Stimulated activated CD4-positive, alpha-beta T cell treated with anti-CD3 and anti-CD28 coated beads, Interleukin-4, amount 100 ng/mL, for 24 hours (primary cell): Measurements from ENCODE around the gene LEMD1.

Experiments used
- DNase-seq: peaks from one replicate; pipeline ENCODE4 v3.0.0-alpha.2; 2020

The LEMD1 gene, protein sequence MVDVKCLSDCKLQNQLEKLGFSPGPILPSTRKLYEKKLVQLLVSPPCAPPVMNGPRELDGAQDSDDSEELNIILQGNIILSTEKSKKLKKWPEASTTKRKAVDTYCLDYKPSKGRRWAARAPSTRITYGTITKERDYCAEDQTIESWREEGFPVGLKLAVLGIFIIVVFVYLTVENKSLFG

DNA sequence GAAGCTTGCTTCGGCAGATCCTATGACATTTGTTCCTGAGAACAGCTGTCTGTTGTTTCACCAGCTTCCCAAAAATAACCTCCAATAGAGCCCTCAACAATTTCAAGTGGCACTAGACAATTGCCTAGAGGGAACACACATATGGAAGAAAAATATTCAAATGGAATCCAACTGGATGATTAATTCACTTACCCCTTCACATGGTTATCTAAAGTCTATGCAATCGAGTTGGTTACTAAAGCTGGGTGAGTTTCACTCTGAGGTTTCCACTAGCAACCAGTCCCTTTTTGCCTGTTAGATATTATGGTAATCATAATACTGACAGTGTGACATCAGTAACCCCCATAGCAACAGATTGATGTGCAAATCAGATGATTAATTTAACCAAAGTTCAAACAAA lies at the start of gene LEMD1:
LEMD1 (minus strand) TSS at position 259 of the 400 bp plus-strand sequence. CDS start 1,520 bp downstream, outside the sequence.
- DNase-seq, result no peak

DNA sequence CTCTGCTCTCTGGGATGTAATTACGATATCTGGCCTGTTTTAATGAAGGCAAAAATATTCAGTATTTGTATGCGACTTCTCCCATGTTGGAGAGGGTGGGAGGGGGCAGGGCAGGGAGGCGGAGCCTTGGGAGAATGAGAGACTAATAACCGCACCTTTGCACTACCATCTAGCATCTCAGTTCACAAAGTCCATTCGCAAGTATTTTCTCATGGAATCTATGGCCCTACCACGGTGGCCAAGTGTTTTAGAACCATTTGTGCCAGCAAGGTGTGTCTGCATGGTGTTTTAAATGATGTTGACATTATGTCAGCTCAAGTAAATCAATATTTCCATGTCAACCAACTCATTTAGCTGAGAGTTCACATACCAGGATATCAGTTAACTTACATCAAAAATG lies 48.3 kb upstream of the LEMD1 start:
- no peak for DNase-seq

DNA sequence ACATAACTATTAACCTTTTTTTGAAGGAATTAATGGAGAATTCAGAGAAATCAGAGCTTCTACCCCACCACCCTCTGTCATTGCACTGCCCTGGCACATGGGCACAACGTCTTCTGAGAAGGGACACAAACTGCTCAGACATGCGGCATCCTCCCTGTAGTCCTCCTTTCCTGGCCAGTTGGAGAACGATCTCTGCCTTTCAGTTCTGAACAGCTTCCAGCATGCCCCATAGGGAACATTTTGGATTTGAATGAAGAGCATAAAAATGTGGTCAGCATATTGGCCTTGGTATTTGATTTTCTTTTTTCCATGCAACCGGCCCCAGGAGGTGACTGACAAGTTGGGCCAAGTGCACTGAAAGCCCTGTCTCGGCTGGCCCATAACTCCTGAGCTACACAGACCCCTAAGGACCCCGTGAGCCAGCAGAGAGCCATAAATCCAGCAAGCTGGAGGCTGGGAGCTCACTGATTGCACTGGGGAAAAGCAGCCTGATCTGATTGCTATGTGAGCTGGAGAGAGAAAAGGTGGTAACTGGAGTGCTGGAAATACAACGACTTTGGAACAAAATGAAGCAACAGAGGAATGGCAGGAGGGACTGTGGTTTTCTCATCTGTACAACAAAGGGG lies 44.9 kb upstream of the LEMD1 start:
- no peak for DNase-seq

DNA sequence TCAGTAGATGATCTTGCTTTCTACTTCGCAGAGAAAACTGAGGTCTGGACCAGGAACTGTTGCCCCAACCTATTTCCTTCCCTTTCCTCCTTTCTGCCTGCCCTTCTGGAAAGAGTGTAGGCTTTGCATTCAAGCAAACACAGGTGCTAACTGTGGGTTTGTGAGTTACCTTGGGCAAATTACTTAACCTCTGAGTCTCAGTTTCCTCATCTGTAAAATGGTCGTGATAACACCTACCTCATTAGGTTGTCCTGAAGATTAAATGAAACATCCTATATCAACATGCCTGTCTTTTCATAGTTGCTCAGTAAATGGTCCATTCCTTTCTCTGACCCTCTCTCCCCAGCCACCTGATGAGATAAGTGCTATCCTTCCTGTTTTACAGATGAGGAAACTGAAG lies 43.5 kb upstream of the LEMD1 start:
- no peak for DNase-seq

DNA sequence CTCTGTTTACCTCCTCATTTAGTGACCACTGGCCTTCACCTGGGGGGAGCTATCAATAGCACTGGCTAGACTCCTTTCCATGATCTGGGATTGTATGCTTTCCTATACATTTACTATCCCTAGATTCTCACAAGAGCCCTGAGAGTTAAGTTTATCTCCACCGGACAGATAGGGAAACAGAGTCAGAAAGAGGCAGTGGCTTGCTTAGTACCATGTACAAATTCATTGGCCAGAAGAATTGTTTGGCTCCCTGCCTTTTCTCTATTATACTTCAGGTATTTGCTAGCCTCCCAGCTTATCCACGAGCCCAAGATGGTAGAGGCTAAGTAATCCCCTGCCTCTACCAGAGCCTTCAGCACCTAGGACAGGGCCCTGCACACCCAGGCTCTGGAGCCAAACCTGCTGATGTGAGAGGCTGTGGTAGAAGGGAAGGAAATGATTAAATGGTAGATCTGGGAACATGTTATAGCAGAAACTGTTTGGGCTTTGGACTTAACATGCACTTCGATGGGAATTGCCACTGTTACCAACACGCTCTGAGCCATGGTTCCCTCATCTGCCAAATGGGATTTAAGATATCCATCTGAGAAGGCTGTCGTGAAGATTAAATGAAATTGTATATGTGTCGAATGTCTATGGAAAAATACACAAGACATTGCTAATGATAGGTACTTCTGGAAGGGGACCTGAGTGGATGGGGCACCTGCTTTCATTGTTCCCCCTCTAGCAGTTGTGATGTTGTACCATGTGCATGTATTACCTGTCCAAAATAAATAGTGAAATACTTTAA lies 37.1 kb upstream of the LEMD1 start:
- peak; percentile 20 for DNase-seq

DNA sequence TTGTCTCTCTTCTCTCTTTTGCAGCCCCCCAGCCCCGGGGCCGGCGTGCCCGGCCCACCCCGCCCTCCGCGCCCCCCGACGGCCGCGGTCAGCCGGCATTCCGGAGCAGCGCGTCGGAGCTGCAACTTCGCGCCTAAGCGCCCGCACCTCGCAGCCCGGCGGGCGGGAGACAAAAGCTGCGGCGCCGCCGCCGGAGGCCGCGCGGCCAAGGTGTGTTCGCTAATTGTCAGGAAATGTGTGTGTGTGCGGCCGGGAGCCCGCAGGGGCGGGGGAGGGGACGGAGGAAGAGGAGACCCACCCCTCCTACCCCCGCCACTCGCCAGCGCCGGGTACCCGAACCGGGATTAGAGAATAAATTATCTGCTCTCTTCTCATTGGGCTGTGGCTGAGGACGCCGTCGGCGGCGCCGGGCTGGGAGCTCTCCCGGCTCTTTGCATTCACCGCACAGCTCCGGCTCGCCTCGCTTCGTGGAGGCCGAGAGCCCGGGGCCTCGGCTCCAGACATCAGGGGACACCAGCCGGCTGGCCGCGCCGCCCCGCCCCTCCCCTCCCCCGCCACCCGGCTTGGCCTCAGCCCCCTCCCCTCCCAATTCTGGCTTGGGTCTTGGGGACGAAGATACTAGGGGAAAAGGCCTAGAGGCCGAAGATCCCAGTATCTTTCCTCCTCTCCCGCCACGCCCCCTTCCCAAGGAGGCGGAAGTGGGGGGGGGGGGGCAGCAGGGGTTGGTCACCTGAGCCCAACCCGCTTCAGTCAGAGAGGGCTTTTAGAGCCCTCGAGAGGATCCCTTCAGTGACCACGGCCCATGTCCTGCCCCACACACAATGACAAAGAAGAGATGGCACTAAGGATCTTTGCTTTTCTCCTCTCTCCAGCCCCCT lies 35.3 kb upstream of the LEMD1 start:
- no peak for DNase-seq

DNA sequence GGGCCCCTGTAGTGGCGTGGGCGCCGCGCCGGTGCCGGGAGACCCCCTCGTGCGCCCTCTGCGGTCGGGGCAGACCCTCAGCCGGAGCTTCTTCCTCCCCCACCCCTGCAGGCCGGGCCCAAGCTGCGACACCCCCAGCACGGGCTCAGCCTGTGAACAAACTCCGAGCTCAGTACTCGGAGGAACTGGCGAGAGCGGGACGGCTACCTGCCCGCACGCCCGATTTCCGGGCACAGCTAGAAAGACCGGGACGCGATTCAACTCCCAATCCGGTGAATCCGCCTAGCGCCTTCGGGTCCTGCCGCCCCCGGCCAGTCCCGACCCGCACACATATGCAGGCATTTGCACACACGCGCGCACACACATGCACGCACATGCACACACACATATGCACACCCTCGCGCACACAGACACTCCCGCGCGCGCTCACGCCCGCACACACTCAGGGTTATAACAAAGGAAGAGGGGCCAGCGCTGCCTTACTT lies 34.6 kb upstream of the LEMD1 start:
- no peak for DNase-seq

DNA sequence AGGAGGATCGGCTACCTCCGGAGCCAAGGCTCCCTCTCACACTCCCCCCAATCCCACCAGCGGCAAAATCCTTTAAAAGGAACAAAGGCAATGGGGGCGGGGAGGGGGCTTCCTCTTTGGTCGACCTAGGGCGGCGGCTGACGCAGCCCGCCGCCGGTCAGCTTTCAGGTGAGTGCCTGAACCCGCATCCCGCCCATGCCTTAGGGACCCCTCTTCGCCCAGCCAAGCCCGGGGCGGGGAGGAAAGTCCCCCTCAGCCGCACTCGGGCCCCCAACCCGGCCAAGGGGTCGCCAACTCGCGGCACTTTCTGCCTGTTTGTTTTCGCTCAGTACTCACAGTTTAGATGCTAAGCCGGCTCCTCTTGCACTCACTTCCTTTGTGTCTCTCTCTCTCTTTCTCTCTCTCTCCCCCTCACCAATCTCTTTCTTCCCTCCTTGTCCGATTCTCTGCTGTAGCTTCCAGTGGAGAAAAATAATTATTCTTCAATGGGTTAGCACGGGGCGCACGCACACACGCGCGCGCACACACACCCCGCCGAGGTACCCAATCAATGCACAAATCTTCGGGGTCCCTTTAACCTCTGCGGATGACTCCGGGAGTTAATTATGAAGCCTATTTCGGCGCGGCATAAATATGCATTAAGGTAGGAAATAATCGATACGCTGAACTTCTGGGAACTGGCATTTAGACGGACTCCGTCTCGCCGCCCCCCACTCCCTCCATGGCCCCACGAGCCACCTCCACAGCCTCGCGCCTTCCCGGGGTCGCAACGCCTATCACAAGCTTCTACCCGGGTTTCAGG lies 33.9 kb upstream of the LEMD1 start, which contains the start of gene BLACAT1:
BLACAT1 (minus strand) TSS at position 465 of the 802 bp plus-strand sequence.
- DNase-seq, result no peak

DNA sequence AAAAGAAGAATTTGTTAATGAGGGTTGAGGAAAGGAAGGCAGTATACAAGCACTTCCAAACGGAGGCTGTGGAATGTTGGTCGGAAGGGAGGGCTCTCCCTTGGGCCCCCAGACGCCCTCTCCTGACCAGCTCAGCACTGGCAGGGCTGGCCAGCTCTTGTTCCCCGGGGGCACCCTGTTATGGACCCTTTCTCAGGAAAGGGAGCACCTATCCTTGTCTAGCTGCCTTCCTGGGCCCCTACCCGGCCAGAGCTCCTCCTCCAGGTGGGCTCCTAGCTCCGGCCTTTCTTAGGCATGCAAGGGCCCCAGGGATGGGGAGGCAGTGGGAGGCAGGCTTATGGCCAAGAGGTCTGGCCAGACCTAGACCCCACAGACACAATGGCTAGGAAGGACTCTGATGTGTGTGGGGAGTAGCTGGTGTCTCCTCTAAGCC lies 33.1 kb upstream of the LEMD1 start:
- no peak for DNase-seq

DNA sequence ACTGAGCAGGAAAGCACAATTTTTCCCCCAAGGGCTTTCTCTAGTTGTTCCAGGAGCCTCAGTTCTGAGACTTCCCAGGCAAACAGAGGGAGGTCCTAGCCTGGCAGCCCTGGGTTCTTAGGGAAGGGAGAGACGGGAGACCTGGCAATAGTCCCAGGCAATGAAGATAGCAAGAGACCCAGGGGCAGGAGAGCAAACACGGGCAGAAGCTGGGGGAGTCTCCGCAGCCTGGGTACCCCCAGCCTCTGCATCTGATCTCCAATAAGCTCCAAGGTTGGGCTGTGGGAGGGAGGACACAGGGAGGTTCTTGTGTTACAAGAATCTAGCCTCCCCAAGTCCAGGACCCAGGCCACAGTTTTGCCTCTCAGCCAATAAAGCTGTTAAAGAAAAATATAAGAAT lies 31.6 kb upstream of the LEMD1 start:
- no peak for DNase-seq

DNA sequence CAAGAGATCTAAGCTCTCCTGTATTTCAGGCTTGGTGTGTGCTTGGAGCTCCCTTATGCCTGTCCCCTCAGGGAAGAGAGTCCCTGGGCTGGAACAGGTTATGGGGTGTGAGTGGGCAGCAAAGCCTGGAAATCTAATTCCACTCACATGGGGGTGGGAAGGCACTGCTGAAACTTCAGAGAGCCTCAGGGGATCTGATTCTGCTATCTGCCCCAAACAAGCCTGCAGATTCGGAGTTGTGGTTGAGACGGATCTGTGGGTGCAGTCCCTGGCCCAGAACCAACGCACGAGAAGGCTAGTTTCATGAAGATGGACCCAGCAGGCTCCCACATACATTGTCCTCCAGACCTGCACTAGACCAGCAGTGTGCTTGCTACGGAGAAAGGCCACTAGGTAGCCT lies 31.1 kb upstream of the LEMD1 start:
- DNase-seq, result no peak

DNA sequence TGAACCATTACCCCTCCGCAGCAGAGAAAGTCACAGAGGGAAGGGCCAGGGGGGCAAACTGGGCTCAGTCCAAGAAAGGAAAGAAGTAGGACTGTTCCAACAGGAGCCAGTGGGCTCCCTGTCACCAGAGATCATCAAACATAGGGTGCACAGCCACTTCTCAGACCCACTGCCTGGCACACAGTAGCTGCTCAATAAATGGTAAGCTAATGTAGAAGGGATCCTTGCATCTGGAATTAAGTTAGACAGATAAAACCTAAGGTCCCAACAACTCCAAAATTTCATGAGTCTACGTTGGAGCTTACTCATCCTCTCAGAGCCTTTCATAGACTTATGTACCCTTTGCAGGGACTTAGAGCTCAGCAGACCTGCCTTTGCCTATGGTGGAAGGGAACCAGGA lies 30.5 kb upstream of the LEMD1 start:
- no peak for DNase-seq

DNA sequence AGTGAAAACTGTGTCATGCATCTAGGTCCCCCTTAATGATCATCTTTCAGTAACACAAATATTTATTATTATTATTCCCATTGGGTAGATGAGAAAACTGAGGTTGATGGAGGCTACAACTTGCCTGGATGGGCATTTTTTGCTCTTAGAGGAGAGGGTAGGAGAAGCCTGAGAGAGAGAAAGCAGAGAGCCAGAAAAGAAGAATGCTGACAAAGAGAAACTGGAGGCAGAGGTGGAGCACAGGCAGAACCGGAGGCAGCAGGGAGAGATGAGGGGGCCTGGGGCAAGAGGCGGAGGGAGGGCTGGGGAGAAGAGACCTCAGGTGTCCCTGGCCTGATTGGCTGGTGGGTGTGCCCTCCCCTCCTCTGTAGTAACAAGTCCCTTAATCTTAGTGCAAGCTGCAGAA lies 29.9 kb upstream of the LEMD1 start:
- DNase-seq, result no peak

DNA sequence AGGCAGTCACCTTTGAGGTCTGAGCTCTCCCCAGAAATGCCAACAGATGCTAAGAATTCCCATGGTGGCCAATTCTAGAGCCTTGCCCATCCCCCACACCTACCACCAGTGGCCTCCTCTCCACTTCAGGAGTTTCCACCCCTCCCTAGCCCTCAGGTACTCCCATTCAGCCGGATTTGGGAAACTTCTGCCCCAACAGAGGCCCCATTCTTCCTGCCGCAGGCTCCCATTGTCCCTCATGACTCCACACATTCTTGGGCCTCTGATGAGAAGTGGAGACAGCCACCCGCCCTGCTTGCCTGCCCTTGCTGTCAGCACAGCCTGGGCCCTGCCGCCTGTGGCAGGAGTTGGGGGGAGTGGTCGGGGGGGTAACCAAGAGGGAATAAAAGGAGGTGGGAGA lies 29.3 kb upstream of the LEMD1 start:
- DNase-seq, result no peak

DNA sequence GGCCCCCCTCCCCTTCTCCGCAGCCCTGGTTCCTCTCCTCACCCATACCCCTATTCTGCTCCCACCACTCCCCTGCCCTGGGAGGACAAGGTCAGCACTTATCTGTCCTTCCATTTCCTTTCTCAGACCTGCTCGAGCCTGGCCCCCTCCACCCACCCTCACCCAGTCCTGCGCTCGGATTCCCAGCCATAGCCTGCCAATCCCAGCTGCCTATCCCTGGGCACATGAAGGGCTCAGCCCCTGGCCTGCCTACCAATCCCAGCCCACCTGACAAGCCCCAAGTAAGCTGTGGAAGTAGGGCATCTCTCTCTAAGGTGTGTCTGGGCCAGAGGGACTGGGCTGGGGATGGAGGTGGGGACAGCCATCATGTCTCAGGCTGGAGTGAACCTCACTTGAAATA lies 28.6 kb upstream of the LEMD1 start:
- DNase-seq, result no peak

DNA sequence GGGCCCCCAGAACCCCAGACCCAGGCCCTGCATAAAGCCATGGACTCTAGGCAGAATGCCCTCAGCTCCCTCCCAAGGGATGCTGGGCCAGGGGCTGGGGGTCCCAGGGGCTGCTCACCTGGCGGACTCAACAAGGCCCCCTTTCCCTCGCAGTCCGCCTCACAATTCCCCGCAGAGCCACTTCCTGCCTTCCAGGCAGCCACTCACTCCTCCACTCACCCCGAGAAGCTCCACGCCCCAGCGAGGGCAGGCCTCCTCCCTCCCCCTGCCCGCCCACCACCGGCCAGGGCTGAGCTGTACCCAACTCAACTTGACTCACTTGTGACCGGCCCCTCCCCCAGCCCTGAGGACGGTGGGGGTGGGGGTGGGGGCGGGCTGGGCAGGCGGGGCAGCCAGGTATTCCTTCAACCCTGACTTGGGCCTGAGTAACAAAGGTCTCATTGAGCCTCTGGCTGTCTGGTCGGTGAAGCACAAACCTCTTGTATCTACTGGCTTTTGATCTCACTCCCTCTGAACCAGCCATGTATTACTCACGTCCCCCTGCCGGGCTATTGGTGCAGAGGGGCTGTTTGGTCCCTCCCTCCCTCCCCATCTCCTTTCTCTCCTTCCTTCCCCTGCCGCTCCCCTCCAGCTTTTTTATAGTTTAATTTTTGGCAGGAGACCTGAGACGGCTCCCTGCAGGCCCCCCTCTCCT lies 28.0 kb upstream of the LEMD1 start:
- DNase-seq, result peak; percentile 32

DNA sequence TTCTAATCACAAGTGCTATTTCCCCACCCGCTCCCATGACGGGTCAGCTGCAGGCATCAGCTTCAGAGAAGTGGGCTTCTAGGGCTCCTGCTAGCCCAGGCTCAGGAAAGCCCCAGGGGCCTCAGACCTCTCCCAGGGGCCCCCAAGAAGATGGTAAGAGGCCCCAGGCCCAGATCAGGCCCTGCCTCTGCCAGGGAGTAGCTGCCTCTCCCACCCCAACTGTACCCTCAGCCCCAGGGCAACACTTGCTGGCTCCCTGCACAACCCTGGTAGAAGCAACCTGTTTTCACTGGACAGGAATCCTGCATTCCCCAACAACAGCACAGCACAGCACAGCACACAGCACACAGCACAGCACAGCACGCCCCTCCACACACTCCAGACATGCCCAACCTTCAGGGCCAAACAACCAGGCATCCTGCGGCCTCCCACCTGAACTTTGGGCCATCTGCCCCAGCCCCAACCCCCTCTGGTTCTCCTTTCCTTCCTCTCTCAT lies 27.4 kb upstream of the LEMD1 start:
- DNase-seq, result no peak

DNA sequence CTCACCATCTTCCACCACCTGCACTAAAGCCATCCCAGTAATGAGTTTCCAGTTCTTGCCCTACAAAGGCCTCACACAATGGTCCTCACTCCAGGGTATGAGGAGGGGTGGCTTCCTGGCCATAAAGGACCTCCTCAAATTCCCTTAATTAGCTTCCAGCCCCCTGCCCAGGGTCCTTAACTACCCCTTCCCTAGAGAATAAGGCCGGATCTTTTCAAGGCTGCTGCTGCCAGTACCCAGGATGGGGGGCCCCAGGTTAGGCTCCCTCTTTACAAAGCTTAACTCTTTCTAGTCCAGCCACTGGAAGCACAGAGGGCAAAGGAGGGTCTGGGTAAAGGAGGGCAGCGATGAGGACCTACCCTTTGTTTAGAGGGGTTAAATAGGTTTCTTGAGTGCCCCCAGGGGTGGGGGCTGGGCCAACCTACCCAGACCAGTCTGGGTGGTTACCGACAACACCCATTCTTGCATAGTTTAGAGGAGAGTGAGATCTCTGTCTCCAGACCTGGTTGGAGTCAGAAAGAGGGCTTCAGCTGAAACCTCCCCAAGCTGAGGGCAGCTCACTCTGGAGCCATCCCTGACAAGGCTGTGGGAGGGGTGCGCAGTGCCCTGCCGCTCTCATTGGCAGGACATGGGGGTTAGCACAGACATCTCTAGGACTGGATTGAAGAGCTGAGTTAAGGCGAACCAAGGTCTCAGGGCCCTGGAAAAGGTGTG lies 26.8 kb upstream of the LEMD1 start:
- DNase-seq, result no peak

DNA sequence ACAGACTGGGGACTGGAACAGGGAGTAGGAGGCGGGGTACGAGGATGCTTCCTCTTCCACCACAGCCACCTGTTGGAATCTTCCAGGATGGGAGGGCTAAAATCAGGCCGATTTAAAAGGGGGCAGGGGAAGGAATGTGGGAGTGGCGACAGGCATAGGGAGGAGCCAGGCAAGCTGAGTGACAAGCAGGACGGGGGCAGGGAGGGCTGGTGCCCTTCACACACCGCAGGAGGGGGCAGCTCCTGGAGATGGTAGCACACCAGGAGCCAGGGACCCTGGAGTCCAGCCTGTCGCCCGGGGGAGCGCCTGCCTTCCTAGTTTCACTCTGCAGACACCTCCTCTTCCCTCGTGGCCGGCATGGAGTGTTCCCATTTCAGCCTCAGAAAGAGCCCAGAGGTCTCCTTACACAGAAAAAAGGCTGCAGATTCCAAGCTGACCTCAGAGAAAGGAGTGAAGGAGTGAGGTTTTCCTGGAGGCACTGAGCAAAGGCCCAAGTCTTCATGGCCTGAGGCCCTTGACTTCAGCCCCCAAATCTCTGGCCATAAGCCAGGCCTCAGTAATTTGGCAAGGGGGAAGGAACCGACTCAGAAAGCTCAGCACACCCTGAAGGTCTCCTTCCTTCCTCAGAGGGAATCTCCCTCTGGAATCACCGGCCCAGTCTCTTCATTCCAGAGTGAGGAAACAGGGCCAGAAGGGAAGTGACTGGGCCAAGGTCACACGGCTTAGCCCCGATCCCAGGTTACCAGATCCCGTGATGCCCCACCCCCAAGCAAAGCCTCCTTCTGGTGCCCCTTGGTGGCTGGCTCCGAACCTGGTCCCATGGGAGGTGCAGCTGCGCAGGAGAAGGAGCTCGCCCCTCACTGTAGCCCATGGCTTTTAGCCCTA lies 25.8 kb upstream of the LEMD1 start:
- DNase-seq, result no peak

DNA sequence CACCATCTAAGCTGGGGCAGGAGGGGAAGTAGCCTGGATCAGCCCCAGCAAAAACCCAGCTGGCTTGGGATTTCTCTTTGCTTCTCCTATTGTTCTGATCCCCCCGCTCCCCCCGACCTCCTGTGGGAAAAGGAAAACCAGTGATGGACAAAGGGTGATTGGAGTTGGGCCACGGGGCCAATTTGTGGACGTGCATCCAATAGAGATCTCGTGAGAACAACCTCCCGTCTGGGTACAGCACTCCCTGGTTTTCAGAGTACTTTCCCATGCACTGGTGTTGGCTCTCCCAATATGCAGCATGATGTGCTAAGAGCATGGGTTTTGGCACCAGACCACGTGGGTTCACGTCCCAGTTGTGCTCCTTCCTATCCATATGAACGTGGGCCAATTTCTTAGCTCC lies 25.0 kb upstream of the LEMD1 start:
- no peak for DNase-seq
